Measurements from ENCODE around the gene CACNA2D4.

Gene CACNA2D4

DNA sequence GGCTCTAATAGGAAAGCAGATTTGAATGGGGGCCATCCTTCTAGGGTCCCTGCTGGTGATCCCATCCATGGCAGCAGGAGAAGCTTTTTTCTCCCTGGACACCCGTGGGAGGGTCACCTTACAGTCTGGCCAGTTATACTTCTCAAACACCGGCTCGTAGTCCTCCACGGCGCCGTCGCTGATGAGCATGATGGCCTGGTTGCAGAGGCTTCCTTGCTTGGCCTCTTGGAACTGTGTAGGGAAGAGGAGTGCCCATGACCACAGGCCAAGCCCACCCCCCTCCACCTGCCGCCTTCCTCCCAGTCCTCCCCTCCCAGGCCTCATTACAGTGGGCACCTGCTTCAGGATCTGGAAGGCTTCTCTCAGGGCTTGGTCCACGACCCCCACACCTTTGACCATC, 33.8 kb downstream of the CACNA2D4 start:
- DNase-seq (ENCODE audit: low read depth in 1 of 2, low spot score in 1 of 2), result no peak
- no peaks in the 10 kb centered on the region for H3K27me3 ChIP-seq (ENCODE audit: insufficient read depth, poor library complexity, severe bottlenecking)
- TF ChIP-seq, protein P1, sequence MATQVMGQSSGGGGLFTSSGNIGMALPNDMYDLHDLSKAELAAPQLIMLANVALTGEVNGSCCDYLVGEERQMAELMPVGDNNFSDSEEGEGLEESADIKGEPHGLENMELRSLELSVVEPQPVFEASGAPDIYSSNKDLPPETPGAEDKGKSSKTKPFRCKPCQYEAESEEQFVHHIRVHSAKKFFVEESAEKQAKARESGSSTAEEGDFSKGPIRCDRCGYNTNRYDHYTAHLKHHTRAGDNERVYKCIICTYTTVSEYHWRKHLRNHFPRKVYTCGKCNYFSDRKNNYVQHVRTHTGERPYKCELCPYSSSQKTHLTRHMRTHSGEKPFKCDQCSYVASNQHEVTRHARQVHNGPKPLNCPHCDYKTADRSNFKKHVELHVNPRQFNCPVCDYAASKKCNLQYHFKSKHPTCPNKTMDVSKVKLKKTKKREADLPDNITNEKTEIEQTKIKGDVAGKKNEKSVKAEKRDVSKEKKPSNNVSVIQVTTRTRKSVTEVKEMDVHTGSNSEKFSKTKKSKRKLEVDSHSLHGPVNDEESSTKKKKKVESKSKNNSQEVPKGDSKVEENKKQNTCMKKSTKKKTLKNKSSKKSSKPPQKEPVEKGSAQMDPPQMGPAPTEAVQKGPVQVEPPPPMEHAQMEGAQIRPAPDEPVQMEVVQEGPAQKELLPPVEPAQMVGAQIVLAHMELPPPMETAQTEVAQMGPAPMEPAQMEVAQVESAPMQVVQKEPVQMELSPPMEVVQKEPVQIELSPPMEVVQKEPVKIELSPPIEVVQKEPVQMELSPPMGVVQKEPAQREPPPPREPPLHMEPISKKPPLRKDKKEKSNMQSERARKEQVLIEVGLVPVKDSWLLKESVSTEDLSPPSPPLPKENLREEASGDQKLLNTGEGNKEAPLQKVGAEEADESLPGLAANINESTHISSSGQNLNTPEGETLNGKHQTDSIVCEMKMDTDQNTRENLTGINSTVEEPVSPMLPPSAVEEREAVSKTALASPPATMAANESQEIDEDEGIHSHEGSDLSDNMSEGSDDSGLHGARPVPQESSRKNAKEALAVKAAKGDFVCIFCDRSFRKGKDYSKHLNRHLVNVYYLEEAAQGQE (IDR thresholded peaks at IDR 0.05; ENCODE audit: insufficient replicate concordance, low read depth), result no peak
- no peak for TF ChIP-seq GABPA (IDR thresholded peaks at IDR 0.05; ENCODE audit: low read depth)
- TF ChIP-seq, protein P2, sequence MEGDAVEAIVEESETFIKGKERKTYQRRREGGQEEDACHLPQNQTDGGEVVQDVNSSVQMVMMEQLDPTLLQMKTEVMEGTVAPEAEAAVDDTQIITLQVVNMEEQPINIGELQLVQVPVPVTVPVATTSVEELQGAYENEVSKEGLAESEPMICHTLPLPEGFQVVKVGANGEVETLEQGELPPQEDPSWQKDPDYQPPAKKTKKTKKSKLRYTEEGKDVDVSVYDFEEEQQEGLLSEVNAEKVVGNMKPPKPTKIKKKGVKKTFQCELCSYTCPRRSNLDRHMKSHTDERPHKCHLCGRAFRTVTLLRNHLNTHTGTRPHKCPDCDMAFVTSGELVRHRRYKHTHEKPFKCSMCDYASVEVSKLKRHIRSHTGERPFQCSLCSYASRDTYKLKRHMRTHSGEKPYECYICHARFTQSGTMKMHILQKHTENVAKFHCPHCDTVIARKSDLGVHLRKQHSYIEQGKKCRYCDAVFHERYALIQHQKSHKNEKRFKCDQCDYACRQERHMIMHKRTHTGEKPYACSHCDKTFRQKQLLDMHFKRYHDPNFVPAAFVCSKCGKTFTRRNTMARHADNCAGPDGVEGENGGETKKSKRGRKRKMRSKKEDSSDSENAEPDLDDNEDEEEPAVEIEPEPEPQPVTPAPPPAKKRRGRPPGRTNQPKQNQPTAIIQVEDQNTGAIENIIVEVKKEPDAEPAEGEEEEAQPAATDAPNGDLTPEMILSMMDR (IDR thresholded peaks at IDR 0.05; ENCODE audit: insufficient read depth, low read length), result no peak
- no peak for TF ChIP-seq SPI1 (IDR thresholded peaks at IDR 0.05; ENCODE audit: borderline replicate concordance, low read depth)
- TF ChIP-seq POLR2AphosphoS5 (IDR thresholded peaks at IDR 0.05; ENCODE audit: low read depth), result no peak
- no peak overlapping the region for H3K27ac ChIP-seq (replicated peaks)
- no peak overlapping the region for H3K4me3 ChIP-seq (replicated peaks; ENCODE audit: insufficient read depth, low read length)

DNA sequence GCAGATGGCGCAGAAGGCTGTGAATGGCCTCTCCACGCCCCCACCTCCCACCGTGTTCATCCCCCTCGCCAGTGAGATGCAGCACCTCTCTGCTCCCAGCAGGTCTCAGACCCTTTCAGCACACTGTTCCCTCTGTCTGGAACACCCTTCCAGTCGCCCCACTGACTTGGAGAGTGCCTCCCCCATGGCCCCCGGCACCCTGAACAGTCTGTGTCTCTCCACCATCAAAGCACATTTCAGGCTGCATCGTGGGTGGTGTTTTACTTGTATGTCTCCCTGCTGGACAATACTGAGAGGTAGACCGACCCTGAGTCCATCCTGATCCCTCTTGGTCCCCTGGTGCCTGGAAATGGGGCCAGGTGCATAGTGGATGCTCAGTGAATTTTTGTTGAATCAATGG, 34.9 kb downstream of the CACNA2D4 start:
- Histone ChIP-seq H3K27me3 (ENCODE audit: insufficient read depth, poor library complexity, severe bottlenecking) (no peaks in the 10 kb centered on the region), H3K27ac (replicated peaks) (no peak overlapping the region), H3K4me3 (replicated peaks; ENCODE audit: insufficient read depth, low read length) (no peak overlapping the region)
- no peak for TF ChIP-seq SPI1 (IDR thresholded peaks at IDR 0.05; ENCODE audit: borderline replicate concordance, low read depth)
- no peak for TF ChIP-seq GABPA (IDR thresholded peaks at IDR 0.05; ENCODE audit: low read depth)
- TF ChIP-seq POLR2AphosphoS5 (IDR thresholded peaks at IDR 0.05; ENCODE audit: low read depth), result no peak
- TF ChIP-seq, protein P1 (IDR thresholded peaks at IDR 0.05; ENCODE audit: insufficient replicate concordance, low read depth), result no peak
- TF ChIP-seq, protein P2 (IDR thresholded peaks at IDR 0.05; ENCODE audit: insufficient read depth, low read length), result no peak
- DNase-seq (ENCODE audit: low read depth in 1 of 2, low spot score in 1 of 2), result no peak

DNA sequence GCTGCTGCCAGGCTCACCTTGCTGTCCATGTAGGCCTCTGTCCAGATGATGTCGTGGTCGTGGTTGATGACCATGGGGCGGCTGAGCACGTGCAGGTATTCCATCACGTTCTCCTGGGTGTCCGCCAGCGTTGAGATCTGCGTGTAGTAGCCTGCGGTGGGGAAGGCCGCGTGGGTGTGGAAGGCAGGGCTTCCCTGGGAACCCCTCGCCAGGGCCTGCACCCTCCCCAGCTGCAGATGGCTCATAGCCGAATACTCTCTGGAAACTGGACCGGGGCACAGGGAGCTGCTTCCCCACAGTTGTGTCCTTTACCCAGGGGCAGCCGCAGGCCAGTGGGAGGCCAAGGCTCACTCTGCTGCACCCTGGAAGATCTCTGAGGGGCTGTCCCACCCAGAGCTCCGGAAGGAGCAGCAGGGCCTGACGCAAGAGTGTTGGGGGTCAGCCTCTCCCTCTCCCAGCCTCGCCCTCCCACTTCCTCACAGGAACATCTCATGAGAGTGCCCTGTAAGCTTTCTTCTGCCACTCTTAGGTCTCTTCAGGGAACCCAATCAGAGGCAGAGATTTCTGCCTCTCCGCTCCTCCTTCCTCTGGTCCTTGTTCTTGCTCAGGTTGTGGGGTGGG, 35.5 kb downstream of the CACNA2D4 start:
- Histone ChIP-seq H3K27me3 (ENCODE audit: insufficient read depth, poor library complexity, severe bottlenecking) (no peaks in the 10 kb centered on the region), H3K27ac (replicated peaks) (no peak overlapping the region), H3K4me3 (replicated peaks; ENCODE audit: insufficient read depth, low read length) (no peak overlapping the region)
- no peak for DNase-seq (ENCODE audit: low read depth in 1 of 2, low spot score in 1 of 2)
- TF ChIP-seq, protein P1 (IDR thresholded peaks at IDR 0.05; ENCODE audit: insufficient replicate concordance, low read depth), result no peak
- TF ChIP-seq POLR2AphosphoS5 (IDR thresholded peaks at IDR 0.05; ENCODE audit: low read depth) (no peak), GABPA (IDR thresholded peaks at IDR 0.05; ENCODE audit: low read depth) (no peak), SPI1 (IDR thresholded peaks at IDR 0.05; ENCODE audit: borderline replicate concordance, low read depth) (no peak)
- TF ChIP-seq, protein P2 (IDR thresholded peaks at IDR 0.05; ENCODE audit: insufficient read depth, low read length), result no peak
